Lower leg skin (tissue), 4 donors: Measurements from ENCODE around the gene SAPCD2. TPM values are rescaled to one million over a fixed set of nuclear protein-coding genes. Genes with fewer than 3 reads are reported as not detected.

Experiments used
- DNase-seq, 2 donors: peaks; one replicate each; pipeline ENCODE4 v3.0.0-alpha.2; 2019; ENCODE audit warnings: low spot score in 2 of 2
- H3K4me3 ChIP-seq: fragments of 200-600 bp; sonication (generic); 2 replicates; pipeline ENCODE4 v1.5.1; 2017; ENCODE audit warnings: mild to moderate bottlenecking, low read depth; ENCODE audit not compliant: poor library complexity, severe bottlenecking
- CTCF ChIP-seq, 3 donors: fragments of 450-650 bp; IDR thresholded peaks; one replicate each; pipeline ENCODE4 v1.5.1; 2016; ENCODE audit warnings: antibody characterized with exemption in 3 of 3, mild to moderate bottlenecking in 3 of 3, moderate library complexity in 2 of 3
- POLR2A ChIP-seq, 2 donors: fragments of 450-650 bp; IDR thresholded peaks; one replicate each; pipeline ENCODE4 v1.6.1; 2016 to 2017; ENCODE audit warnings: antibody characterized with exemption in 2 of 2, mild to moderate bottlenecking in 1 of 2, moderate library complexity in 1 of 2
- WGBS, 2 donors: methylation state at CpG; one replicate each; pipeline ENCODE4 v1.1.5; 2018; 5-methylcytosine and 5-hydroxymethylcytosine counted together
- intact Hi-C: fragments of 100-400 bp; cut with DNase I; formaldehyde crosslinking; loops from one replicate; pipeline ENCODE4 v1.15.0; 2023; ENCODE audit warnings: low total_unique reads
- total RNA-seq, 4 donors: library from RNA; depleted of rRNA; stranded (reverse); fragments of >200 nt; gene quantifications; one replicate each; pipeline ENCODE4 v1.1.0, GENCODE V29; 2016

SAPCD2 gene
- total RNA-seq, 4 donors from 2014 or later = 5.7 to 25.6 (median 13.7) TPM

DNA sequence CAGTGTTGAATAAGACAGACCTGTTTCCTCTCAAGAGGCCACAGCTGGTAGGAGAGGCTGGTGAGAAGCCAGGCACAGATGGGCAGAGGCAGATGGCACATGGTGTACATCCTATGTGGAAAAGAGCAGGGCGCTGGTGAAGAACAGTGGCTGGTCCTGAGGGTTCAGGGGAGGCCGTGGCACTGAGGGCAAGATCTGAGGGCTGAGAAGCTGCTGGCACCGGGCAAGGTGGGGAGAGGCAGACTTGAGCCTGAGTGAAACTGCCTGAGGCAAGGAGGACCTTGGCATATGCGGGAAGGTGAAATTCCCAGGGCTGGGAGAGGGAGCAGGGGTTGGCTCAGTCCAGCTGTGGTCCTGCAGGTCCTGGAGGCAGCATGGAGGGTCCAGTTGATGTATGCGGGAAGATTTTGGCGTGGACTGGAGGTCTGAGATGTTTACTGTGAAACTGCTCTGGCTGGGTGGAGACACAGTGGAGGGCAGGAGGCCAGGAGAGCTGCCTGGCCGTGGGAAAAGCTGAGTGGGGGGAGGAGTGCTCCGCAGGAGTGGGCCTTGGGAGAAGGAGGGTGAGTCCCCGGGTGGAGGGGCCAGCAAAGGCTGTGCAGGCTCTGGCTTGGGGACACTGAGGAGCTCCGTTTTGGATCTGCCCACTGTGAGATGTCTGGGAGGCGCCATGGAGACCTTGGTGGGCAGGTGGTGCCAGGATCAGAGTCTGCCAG, 19.0 kb upstream of the SAPCD2 start:
- no peak for DNase-seq
- no peak overlapping the region for H3K4me3 ChIP-seq
- intact Hi-C loops = no loop called here
- TF ChIP-seq POLR2A (IDR thresholded peaks at IDR 0.05) (no peak), CTCF (IDR thresholded peaks at IDR 0.05) (no peak)
- WGBS, 2 donors = 66 to 67% methylated on average over 11 of the region's 11 CpGs

DNA sequence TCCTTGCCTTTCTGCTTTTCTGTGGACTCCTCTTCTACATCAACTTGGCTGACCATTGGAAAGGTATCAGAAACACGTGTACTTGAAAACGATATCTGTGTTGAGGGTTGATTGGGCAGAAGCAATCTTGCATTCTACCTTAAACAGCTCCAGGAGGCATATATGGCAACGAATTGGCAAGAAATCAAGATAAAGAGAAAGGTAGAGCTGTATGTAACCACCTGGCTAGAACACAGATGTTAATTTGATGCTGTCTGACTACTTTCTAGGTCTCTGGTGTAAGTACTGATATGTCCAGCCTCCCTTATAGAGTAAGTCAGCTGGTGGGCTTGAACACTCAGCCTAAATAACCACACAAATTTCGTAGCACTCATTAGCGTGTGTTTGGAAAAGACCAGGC, 17.8 kb upstream of the SAPCD2 start:
- 75% methylated on average over 5 of the region's 5 CpGs for WGBS, 2 donors
- no peak overlapping the region for H3K4me3 ChIP-seq
- intact Hi-C loops = no loop called here
- no peak for DNase-seq
- no peak for TF ChIP-seq CTCF (IDR thresholded peaks at IDR 0.05)
- no peak for TF ChIP-seq POLR2A (IDR thresholded peaks at IDR 0.05)

- DNase-seq = no peak
- 13 to 15% methylated on average over 12 to 17 of the region's 22 CpGs for WGBS, 2 donors
- intact Hi-C loops = no loop called here
- H3K4me3 ChIP-seq = peak overlapping the region; percentile 75
- TF ChIP-seq CTCF (IDR thresholded peaks at IDR 0.05) (no peak), POLR2A (IDR thresholded peaks at IDR 0.05) (no peak)
These were observed 17.1 kb upstream of the SAPCD2 start for GRCh38 chr9:137087409-137087925.

GRCh38 chr9:137086531-137087408, 16.4 kb upstream of the SAPCD2 start, which contains the start of gene MAN1B1:
Gene MAN1B1 (plus strand): TSS chr9:137086985. CDS start chr9:137087000, 15 bp downstream.
- peak; percentile 98 to 99 for DNase-seq
- WGBS, 2 donors = 0% methylated on average over 60 to 62 of the region's 101 CpGs
- TF ChIP-seq CTCF (IDR thresholded peaks at IDR 0.05) (no peak), POLR2A (IDR thresholded peaks at IDR 0.05) (no peak)
- intact Hi-C loops = no loop called here
- peak within 1 kb of the TSS; percentile 75 for H3K4me3 ChIP-seq

DNA sequence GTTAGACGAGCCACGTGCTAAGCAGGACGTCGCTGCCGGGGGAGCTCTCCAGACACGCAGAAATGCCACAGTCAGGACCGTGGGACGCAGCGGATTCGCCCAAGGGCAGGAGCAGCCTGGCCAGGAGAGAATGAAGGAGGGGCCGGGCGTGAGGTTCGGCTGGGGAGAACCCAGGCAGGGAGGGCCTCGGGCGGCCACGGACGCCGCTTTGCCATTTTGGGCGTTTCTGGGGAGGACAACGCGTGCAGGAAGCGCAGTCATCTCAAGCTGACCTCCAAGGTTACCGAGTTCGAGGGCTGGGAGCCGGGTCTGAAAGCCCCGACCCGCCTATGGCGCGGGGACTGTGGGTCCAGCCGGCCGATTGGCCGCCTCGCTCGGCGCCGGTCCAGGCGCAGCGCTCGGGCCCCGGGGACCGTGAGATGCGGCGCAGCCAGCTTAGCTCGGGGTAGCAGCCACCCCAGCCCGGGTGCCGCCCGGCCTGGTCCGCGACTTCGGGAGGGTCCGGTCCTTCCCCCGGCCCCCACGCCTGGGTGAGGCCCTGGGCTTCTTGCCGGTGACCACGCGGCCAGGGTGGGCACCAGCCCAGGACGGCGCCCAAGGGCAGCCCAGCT, 15.7 kb upstream of the SAPCD2 start:
- no peak for DNase-seq
- intact Hi-C loops = no loop called here

More for the DNA sequence above, 15.7 kb upstream of the SAPCD2 start:
- no peak for TF ChIP-seq CTCF (IDR thresholded peaks at IDR 0.05)
- no peak for TF ChIP-seq POLR2A (IDR thresholded peaks at IDR 0.05)
- H3K4me3 ChIP-seq = peak overlapping the region; percentile 44
- 1 to 3% methylated on average over 27 to 47 of the region's 58 CpGs for WGBS, 2 donors
